Sigmoid colon (tissue), 4 donors: ENCODE results near the gene TRMT2A.

Source experiments
- EP300 ChIP-seq, 4 donors: sonication (generic); formaldehyde crosslinking; IDR thresholded peaks; one replicate each; pipeline ENCODE4 v1.6.1; 2017; ENCODE audit warnings: antibody characterized with exemption in 4 of 4
- POLR2A ChIP-seq, 2 donors: fragments of 450-650 bp; IDR thresholded peaks; one replicate each; pipeline ENCODE4 v1.6.1; 2016; ENCODE audit warnings: antibody characterized with exemption in 2 of 2, mild to moderate bottlenecking in 2 of 2, moderate library complexity in 2 of 2
- POLR2AphosphoS5 ChIP-seq, 4 donors: sonication (generic); formaldehyde crosslinking; IDR thresholded peaks; one replicate each; pipeline ENCODE4 v1.6.1; 2017; ENCODE audit warnings: antibody characterized with exemption in 4 of 4
- TF ChIP-seq, protein P1 (sequence below), 4 experiments: fragments of 450-650 bp in 3 of 4; fragments of 200-600 bp in 1 of 4; IDR thresholded peaks; one replicate each; pipeline ENCODE4 v1.5.1; 2016 to 2019; ENCODE audit warnings: antibody characterized with exemption in 4 of 4, mild to moderate bottlenecking in 3 of 4, moderate library complexity in 2 of 4

DNA sequence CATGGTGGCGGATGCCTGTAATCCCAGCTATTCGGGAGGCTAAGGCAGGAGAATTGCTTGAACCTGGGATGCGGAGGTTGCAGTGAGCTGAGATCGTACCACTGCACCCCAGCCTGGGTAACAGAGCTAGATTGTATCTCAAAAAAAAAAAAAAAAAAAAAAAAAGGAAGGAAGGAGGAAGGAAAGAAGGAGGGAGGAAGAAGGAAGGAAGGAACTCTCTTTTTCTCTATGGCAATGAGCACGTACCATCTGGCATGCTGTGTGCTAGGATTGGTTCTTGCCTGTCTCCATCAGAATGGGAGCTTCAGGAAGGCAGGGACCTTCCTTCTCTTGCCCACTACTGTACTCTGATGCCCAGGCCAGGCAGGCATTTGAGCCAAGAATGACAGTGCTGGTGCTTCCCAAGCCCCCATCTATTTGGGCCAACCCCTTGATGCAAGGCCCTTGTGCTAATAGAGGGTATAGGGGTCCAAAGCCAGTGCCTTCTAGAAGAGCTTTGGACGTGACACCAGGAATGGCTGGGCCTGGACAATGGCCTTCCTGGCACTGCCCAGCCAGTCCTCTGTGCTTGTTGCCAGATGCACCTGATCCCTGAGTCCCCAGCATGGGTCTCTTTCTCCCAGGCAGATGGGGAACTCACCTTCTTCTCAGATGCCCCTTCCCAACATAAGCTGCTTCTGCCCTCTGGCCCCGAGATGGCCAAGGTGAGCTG lies 47.5 kb downstream of the TRMT2A start:
- TF ChIP-seq, protein P1, sequence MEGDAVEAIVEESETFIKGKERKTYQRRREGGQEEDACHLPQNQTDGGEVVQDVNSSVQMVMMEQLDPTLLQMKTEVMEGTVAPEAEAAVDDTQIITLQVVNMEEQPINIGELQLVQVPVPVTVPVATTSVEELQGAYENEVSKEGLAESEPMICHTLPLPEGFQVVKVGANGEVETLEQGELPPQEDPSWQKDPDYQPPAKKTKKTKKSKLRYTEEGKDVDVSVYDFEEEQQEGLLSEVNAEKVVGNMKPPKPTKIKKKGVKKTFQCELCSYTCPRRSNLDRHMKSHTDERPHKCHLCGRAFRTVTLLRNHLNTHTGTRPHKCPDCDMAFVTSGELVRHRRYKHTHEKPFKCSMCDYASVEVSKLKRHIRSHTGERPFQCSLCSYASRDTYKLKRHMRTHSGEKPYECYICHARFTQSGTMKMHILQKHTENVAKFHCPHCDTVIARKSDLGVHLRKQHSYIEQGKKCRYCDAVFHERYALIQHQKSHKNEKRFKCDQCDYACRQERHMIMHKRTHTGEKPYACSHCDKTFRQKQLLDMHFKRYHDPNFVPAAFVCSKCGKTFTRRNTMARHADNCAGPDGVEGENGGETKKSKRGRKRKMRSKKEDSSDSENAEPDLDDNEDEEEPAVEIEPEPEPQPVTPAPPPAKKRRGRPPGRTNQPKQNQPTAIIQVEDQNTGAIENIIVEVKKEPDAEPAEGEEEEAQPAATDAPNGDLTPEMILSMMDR (IDR thresholded peaks at IDR 0.05), result no peak
- TF ChIP-seq POLR2A (IDR thresholded peaks at IDR 0.05) (no peak), POLR2AphosphoS5 (IDR thresholded peaks at IDR 0.05) (no peak), EP300 (IDR thresholded peaks at IDR 0.05) (no peak)
